ENCODE results near the gene FCRL6. TPM values are rescaled to one million over a fixed set of nuclear protein-coding genes. Genes with fewer than 3 reads are reported as not detected.

FCRL6 gene
- total RNA-seq (not detected in 2 replicates), polyA plus RNA-seq (not detected in 2 replicates), polyA minus RNA-seq (ENCODE audit: low replicate concordance) (not detected in 2 replicates)
- not detected in 2 replicates for polyA plus RNA-seq (2012)

DNA sequence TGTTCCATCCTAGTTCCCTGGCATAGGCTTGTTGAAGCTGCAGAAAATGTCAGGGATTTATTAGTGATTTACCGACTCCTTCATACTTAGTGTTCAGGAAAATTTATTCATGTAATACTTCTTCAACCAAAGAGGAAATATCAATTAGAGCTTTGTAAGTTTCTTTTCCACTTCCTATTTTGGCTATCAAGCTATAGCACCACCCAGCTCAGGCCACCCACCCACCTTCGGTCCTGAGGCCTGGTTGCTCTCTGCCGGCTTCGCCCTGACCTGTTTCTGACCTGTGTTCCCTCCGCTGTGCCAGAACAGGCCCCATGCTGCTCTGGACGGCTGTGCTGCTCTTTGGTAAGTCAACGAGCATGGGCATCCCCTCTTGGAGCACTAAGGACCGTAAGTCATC is at the start of gene FCRL6:
TSS of gene FCRL6 (plus strand) at position 250 of the 400 bp plus-strand sequence. CDS start at position 315, 65 bp downstream.
- Histone ChIP-seq H3K9me3 (ENCODE audit: control insufficient read depth, insufficient read depth, low read depth, low read length) (no peaks in the 10 kb centered on the region), H3K4me2 (ENCODE audit: extremely low read depth, insufficient read depth, low read length) (no peak within 1 kb of the TSS), H3K79me2 (ENCODE audit: control insufficient read depth, insufficient read depth, low read length) (no peaks in the 10 kb centered on the region), H3K36me3 (ENCODE audit: control insufficient read depth, insufficient read depth, low read length) (no peaks in the 10 kb centered on the region), H2AFZ (ENCODE audit: low read length) (no peak within 1 kb of the TSS), H3K4me1 (ENCODE audit: control insufficient read depth, extremely low read depth, insufficient read depth, low read length) (peaks cover 3% of the 10 kb centered on the region), H4K20me1 (ENCODE audit: control insufficient read depth, extremely low read depth, insufficient read depth, low read length) (no peaks in the 10 kb centered on the region), H3K27me3 (ENCODE audit: control insufficient read depth, insufficient read depth, low read length) (peaks cover 4% of the 10 kb centered on the region), H3K9ac (ENCODE audit: insufficient read depth, low read length) (no peak within 1 kb of the TSS), H3K27ac (ENCODE audit: insufficient read depth, low read length) (no peak within 1 kb of the TSS), H3K4me3 (replicated peaks in 1 of 4; ENCODE audit: control extremely low read depth in 1 of 4, insufficient read depth in 1 of 4, low read depth in 3 of 4, low read length in 4 of 4) (no peak within 1 kb of the TSS)
- TF ChIP-seq, protein P1, sequence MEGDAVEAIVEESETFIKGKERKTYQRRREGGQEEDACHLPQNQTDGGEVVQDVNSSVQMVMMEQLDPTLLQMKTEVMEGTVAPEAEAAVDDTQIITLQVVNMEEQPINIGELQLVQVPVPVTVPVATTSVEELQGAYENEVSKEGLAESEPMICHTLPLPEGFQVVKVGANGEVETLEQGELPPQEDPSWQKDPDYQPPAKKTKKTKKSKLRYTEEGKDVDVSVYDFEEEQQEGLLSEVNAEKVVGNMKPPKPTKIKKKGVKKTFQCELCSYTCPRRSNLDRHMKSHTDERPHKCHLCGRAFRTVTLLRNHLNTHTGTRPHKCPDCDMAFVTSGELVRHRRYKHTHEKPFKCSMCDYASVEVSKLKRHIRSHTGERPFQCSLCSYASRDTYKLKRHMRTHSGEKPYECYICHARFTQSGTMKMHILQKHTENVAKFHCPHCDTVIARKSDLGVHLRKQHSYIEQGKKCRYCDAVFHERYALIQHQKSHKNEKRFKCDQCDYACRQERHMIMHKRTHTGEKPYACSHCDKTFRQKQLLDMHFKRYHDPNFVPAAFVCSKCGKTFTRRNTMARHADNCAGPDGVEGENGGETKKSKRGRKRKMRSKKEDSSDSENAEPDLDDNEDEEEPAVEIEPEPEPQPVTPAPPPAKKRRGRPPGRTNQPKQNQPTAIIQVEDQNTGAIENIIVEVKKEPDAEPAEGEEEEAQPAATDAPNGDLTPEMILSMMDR (conservative IDR thresholded peaks at IDR 0.05 in 1 of 2, IDR thresholded peaks at IDR 0.05 in 1 of 2; ENCODE audit: low read depth in 1 of 2, low read length in 2 of 2) = no peak
- no peak for TF ChIP-seq EZH2 (IDR thresholded peaks at IDR 0.05; ENCODE audit: low read length, missing control alignments)
- DNase-seq (ENCODE audit: low read depth in 2 of 2) = no peak

DNA sequence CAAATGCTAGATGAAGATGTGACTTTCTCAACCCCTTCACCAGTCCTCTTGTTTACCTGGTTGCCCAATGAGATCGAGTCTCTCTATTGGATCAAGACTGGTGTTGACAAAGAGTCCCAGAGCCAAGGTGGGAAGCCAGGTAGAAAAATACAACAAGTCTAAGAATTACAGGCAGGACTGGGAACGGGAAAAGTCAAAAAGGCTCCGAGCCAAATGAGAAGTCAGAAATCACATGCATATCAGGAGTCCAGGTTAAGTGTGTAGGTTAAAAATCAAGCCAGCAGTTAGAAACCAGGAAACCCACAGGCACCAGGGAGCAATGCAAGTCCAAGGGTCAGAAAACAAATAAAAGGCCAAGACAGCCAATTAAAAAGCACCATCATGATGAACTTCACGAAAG is 48.8 kb upstream of the FCRL6 start:
- Histone ChIP-seq H3K9ac (ENCODE audit: insufficient read depth, low read length) (no peak overlapping the region), H3K36me3 (ENCODE audit: control insufficient read depth, insufficient read depth, low read length) (no peaks in the 10 kb centered on the region), H3K4me3 (replicated peaks in 1 of 4; ENCODE audit: control extremely low read depth in 1 of 4, insufficient read depth in 1 of 4, low read depth in 3 of 4, low read length in 4 of 4) (no peak overlapping the region), H3K4me1 (ENCODE audit: control insufficient read depth, extremely low read depth, insufficient read depth, low read length) (no peaks in the 10 kb centered on the region), H3K27ac (ENCODE audit: insufficient read depth, low read length) (no peak overlapping the region), H4K20me1 (ENCODE audit: control insufficient read depth, extremely low read depth, insufficient read depth, low read length) (no peaks in the 10 kb centered on the region), H3K9me3 (ENCODE audit: control insufficient read depth, insufficient read depth, low read depth, low read length) (no peaks in the 10 kb centered on the region), H3K4me2 (ENCODE audit: extremely low read depth, insufficient read depth, low read length) (no peak overlapping the region), H3K27me3 (ENCODE audit: control insufficient read depth, insufficient read depth, low read length) (no peaks in the 10 kb centered on the region), H3K79me2 (ENCODE audit: control insufficient read depth, insufficient read depth, low read length) (no peaks in the 10 kb centered on the region), H2AFZ (ENCODE audit: low read length) (no peak overlapping the region)
- no peak for DNase-seq (ENCODE audit: low read depth in 2 of 2)
- no peak for TF ChIP-seq EZH2 (IDR thresholded peaks at IDR 0.05; ENCODE audit: low read length, missing control alignments)
- TF ChIP-seq, protein P1 (conservative IDR thresholded peaks at IDR 0.05 in 1 of 2, IDR thresholded peaks at IDR 0.05 in 1 of 2; ENCODE audit: low read depth in 1 of 2, low read length in 2 of 2) = no peak

DNA sequence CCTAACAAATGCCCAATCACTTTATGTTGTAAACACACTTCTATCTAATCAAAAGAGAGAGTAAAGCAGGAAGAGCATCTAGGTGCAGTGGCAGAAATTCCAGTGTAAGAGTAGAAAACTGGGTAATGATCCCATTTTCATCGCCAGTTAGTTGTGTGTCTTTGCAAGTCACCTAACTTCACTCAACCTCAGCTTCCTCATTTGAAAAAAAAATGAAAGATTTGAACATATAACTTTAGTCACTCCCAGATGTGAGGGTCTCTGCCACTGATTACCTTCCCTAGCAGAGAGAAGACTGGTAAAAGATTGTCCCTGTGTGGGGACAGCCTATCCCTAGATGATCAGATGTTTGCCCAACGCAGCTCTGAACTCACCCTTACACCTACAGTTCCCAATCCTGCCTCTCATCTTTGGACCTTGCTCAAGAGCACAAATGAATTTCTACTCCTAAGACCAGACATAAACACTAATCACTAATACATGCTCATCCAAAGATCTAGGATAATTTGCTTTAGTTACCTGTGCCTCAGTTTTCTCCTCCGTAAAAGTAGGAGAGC is 46.6 kb upstream of the FCRL6 start:
- no peaks in the 10 kb centered on the region for H3K4me1 ChIP-seq (ENCODE audit: control insufficient read depth, extremely low read depth, insufficient read depth, low read length)
- H2AFZ ChIP-seq (ENCODE audit: low read length) = no peak overlapping the region
- no peaks in the 10 kb centered on the region for H3K27me3 ChIP-seq (ENCODE audit: control insufficient read depth, insufficient read depth, low read length)
- no peak overlapping the region for H3K9ac ChIP-seq (ENCODE audit: insufficient read depth, low read length)
- no peaks in the 10 kb centered on the region for H3K36me3 ChIP-seq (ENCODE audit: control insufficient read depth, insufficient read depth, low read length)
- no peaks in the 10 kb centered on the region for H3K79me2 ChIP-seq (ENCODE audit: control insufficient read depth, insufficient read depth, low read length)
- DNase-seq (ENCODE audit: low read depth in 2 of 2) = no peak
- H3K4me3 ChIP-seq (replicated peaks in 1 of 4; ENCODE audit: control extremely low read depth in 1 of 4, insufficient read depth in 1 of 4, low read depth in 3 of 4, low read length in 4 of 4) = no peak overlapping the region
- no peak overlapping the region for H3K4me2 ChIP-seq (ENCODE audit: extremely low read depth, insufficient read depth, low read length)
- no peak overlapping the region for H3K27ac ChIP-seq (ENCODE audit: insufficient read depth, low read length)
- no peaks in the 10 kb centered on the region for H4K20me1 ChIP-seq (ENCODE audit: control insufficient read depth, extremely low read depth, insufficient read depth, low read length)
- no peak for TF ChIP-seq EZH2 (IDR thresholded peaks at IDR 0.05; ENCODE audit: low read length, missing control alignments)
- TF ChIP-seq, protein P1 (conservative IDR thresholded peaks at IDR 0.05 in 1 of 2, IDR thresholded peaks at IDR 0.05 in 1 of 2; ENCODE audit: low read depth in 1 of 2, low read length in 2 of 2) = no peak
- no peaks in the 10 kb centered on the region for H3K9me3 ChIP-seq (ENCODE audit: control insufficient read depth, insufficient read depth, low read depth, low read length)

Data from fibroblast of lung (primary cell).